GM12892 (cell line): ENCODE data around the gene PKDCC. TPM values are rescaled to one million over a fixed set of nuclear protein-coding genes. Genes with fewer than 3 reads are reported as not detected.

ENCODE experiments used
- DNase-seq: peaks from one replicate; pipeline ENCODE4 v3.0.0; 2011; ENCODE audit not compliant: insufficient read length
- FAIRE-seq: peaks from 2 replicates; lab custom pipeline; 2011; peaks lifted over from hg19 to GRCh38; lab: Jason Lieb, UNC
- POLR2A ChIP-seq: IDR thresholded peaks from 2 replicates; pipeline ENCODE4 v1.6.1; 2011; ENCODE audit warnings: low read depth, low read length, control low read depth
- POLR2AphosphoS5 ChIP-seq: IDR thresholded peaks from 2 replicates; pipeline ENCODE4 v1.6.1; 2011; ENCODE audit warnings: low read depth, low read length, control low read depth
- TAF1 ChIP-seq: IDR thresholded peaks from 2 replicates; pipeline ENCODE4 v1.6.1; 2011; ENCODE audit warnings: low read depth, mild to moderate bottlenecking, control low read depth, low read length, borderline replicate concordance
- polyA plus RNA-seq: library from polyadenylated mRNA; unstranded; fragments of >200 nt; gene quantifications from one replicate; pipeline ENCODE4 v1.2.1, GENCODE V29; 2012; ENCODE audit warnings: missing spikeins, inconsistent platforms; ENCODE audit not compliant: missing spikeins

Gene PKDCC, protein sequence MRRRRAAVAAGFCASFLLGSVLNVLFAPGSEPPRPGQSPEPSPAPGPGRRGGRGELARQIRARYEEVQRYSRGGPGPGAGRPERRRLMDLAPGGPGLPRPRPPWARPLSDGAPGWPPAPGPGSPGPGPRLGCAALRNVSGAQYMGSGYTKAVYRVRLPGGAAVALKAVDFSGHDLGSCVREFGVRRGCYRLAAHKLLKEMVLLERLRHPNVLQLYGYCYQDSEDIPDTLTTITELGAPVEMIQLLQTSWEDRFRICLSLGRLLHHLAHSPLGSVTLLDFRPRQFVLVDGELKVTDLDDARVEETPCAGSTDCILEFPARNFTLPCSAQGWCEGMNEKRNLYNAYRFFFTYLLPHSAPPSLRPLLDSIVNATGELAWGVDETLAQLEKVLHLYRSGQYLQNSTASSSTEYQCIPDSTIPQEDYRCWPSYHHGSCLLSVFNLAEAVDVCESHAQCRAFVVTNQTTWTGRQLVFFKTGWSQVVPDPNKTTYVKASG
- polyA plus RNA-seq = 1.8 TPM

DNA sequence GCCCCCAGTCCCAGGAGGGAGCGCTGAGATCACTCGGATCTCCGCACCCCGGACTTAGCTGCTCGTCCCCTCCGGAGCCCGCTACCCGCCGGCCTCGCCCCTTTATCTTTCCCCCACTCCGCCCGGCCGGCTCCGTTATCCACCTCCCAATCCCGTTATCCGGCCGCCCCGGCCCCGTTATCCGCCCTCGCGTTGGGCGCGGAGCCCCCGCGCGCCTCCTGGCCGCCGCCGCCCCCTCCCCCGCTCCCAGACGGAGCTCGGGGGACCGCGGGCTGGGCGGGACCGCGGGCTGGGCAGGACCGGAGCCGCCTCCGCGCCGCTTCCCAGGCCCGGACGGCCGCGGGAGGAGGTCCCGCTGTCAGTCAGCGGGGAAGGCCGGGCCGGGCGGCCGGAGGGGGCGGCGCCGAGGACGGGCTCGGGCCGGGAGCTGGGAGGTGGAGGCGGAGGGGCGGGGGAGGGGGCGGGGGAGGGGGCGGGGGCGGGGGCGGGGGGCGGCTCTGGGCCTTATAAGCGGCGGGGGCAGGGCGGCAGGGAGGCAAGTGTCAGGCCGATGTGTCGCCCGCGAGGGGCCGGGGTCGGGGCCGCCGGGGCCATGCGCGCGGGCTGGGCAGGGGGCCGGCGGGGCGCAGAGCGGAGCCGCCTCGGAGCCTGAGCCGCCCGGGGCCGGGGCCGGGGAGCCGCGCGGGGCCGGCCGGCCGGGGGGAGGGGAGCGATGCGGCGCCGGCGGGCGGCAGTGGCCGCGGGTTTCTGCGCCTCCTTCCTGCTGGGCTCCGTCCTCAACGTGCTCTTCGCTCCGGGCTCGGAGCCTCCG is at the start of gene PKDCC:
TSS of gene PKDCC (plus strand) at position 534 of the 811 bp plus-strand sequence. CDS start at position 713, 179 bp downstream.
- FAIRE-seq (no peak), DNase-seq (peak; percentile 80)

DNA sequence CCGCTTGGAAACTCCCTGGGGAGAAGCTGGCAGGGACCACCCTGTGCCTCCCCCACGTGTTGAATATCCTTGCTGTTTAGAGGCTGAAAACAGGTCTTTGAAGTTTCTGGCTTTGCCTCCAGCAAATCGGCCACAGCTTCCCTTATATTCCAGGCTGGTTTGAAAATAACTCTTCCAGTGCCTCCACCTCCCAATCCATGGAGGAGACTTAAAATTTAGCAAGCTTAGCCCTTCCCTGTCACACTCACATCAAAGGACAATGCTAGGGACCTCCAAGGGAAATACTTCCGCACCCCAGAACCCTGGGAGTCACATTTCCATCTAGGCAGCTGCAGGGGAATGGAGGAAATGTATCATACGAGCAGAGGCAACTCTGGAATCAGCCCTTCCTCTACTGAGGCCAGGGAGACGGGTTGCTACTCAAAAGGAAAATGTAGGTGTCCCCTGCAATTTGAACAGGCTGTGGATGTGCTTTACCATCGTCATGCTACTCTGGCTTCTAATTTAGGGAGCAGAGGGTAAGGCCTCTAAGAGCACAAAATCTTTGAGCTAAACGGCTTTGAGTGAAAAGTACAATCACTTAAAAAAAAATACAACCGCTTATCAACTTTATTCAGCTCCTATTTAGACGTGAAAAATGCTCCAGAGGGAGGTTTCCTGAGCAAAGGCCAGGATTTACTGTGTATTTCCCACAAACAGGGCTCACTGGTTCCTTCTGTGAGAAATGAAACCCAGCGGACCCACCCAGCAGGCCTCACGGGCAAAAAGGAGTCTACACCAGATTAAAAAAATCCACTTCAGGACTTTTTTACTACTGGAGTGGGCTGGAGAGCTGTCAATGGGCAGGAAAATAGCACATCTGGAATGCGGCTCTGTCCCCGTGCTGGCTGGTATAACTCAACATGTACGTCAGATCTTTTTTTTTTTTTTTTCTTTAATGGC is 49.4 kb upstream of the PKDCC start:
- FAIRE-seq (no peak), DNase-seq (no peak)
- TF ChIP-seq POLR2A = no peak
- TF ChIP-seq TAF1 = no peak
- TF ChIP-seq POLR2AphosphoS5 = no peak

More for the DNA sequence above, at the start of gene PKDCC:
- TF ChIP-seq POLR2AphosphoS5 = no peak
- TF ChIP-seq POLR2A = no peak
- no peak for TF ChIP-seq TAF1

DNA sequence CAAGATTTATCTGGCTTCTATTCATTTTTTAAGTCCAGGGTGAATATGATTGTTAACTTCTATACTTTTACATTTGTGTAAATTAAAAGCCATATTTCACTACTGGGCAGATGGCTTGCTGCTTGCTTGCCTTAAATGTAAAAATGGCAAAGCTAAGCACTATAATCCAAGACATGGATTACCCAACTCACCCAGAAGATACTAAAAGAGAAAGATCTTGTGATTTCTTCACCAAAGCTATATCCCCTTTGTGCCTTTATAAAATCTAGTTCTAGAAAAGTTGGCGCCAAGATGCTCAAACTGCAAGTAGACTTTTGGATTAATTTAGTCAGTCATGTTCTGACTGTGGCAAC is 48.7 kb upstream of the PKDCC start:
- FAIRE-seq (no peak), DNase-seq (no peak)
- TF ChIP-seq POLR2A (no peak), TAF1 (no peak), POLR2AphosphoS5 (no peak)

DNA sequence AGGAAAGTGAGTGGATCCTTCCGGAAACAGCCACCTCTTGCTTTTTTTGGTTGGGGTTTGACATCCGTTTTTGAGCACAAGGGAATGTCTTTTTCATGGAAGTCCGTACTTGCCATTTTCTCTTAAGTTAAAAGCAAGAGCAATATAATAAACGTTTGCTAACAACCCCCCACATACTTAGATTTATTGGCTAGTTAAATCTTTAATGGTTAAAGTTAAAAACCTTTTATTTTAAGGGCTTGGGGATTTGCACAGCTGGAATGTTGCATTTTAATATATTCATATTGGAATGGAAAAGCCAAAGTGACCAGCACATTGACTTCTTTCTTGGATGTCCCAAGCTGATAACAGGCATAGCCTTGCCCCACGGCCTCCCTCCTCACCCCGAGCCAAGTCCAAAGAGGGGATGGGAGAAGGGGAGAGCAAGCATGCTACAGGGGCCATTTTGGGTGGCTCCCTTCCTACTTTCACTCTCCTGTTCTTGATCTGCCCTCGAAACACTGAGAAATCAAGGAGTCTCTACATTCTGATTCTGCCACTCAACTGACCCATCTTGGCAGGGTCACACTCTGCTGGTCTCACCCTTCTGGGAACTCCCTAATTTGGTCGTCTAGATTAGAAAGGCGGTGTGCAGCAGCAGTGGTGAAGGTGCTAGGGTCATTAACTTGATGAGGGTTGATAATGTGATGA is 48.1 kb upstream of the PKDCC start:
- TF ChIP-seq TAF1 (no peak), POLR2A (no peak), POLR2AphosphoS5 (no peak)
- DNase-seq (no peak), FAIRE-seq (no peak)

DNA sequence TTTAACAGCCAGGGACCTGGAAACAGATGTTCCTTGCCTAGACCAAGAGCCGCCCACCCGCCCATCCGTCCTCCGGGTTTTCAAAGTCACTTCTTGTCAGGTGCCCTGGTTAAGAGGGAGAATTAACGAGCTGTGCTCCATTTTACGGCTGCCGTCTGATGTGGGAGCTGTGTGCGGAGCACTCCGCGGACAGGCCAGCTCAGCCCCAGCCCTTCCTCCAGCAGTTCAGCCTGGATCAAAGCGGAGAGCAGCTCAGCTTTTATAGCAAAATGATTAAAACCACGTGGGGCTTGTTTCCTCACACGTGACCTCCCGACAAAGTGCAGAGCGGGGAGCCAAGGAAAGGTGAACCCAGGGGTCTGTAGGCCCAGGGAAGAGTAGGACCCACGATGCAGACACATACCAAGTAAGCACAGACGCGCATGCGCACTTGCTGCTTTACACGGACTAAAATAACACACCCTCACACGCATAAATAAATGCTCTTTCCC is 46.1 kb upstream of the PKDCC start:
- DNase-seq (no peak), FAIRE-seq (no peak)
- TF ChIP-seq POLR2AphosphoS5 = no peak
- TF ChIP-seq POLR2A = no peak
- no peak for TF ChIP-seq TAF1

DNA sequence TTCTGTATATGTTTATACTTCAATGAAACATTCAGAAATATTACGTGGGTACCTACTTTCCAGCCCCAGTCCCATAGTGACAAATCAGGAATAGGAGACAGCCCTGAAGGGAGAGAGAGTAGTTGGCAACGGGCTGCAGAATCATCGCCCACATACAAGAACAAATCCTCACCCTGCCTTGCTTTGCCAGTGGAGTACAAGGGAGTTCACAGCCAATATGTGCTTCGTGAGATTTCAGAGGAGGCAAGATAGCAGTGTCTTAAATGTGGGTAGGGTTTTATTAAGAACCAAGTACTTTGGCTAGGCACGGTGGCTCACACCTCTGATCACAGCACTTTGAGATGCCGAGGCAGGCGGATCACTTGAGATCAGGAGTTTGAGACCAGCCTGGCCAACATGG is 40.3 kb upstream of the PKDCC start:
- FAIRE-seq = no peak
- TF ChIP-seq TAF1 (no peak), POLR2A (no peak), POLR2AphosphoS5 (no peak)

DNA sequence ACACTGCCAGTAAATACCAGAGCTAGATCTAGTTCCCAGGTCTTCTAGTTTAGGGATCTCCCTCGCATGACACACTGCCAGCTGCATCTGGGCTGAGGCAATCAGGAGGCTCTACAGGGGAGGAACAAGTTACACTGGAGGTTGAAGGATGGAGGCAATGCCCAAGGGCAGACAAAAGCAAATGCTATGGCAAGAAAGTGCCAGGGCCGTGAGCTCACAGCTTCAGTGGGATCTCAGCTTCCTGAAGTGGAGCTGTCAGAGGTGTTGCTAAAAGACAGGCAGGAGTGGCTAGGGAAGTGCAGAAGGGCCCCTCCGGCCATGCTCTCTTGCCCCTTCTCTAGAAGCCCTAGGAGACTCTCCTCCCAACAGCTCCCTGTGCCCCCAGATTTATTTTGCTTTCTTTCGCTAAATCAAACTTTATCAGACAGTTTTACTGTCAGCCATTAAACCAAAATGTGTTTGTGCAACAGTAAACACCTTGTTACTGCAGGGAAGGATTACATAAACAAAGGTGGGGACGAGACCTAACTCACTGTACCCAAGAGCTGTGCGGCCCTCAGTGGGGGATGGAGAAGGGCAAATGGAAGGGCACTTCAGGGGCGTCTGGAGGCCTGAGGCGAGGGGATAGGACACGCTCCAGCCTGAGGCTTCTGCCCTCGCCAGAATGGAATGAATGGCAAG is 39.4 kb upstream of the PKDCC start:
- FAIRE-seq (no peak), DNase-seq (no peak)
- TF ChIP-seq TAF1 = no peak
- TF ChIP-seq POLR2AphosphoS5 = no peak
- TF ChIP-seq POLR2A = no peak

More for the DNA sequence above, 40.3 kb upstream of the PKDCC start:
- DNase-seq = no peak

DNA sequence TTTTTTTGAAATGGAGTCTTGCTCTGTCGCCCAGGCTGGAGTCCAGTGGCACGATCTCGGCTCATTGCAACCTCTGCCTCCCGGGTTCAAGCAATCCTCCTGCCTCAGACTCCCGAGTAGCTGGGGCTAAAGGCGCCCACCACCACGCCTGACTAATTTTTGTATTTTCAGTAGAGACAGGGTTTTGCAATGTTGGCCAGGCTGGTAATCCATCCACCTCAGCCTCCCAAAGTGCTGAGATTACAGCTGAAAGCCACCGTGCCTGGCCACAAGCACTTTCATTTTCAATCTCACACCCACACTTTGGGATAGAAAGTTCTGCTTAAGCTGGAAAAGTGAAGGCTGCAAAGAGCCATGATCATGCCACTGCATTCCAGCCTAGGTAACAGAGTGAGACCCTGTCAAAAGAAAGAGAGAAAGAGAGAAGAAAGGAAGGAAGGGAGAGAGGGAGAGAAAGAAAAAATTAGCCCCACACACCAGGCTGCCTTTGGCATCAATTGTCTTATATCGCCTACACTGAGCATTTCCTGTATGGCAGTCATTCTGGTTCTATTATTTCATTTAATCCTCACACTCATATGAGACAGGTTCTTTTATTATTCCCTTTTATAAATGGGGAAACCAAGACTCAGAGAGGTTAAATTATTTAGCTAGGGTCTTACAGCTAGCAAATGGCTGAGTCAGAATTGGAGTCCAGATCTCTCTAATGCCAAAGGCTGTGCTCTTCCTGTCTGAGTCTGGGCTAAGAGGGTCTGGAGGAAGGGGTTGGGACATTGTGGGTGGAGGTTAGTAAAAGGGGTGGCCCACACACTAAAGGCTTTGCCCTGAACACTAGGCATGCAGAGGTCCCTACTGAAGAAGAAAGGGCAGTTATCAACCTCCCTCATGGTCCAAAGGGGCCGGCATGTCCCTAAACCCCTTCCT is 37.9 kb upstream of the PKDCC start:
- FAIRE-seq = no peak
- TF ChIP-seq POLR2A (no peak), POLR2AphosphoS5 (no peak), TAF1 (no peak)
- no peak for DNase-seq

DNA sequence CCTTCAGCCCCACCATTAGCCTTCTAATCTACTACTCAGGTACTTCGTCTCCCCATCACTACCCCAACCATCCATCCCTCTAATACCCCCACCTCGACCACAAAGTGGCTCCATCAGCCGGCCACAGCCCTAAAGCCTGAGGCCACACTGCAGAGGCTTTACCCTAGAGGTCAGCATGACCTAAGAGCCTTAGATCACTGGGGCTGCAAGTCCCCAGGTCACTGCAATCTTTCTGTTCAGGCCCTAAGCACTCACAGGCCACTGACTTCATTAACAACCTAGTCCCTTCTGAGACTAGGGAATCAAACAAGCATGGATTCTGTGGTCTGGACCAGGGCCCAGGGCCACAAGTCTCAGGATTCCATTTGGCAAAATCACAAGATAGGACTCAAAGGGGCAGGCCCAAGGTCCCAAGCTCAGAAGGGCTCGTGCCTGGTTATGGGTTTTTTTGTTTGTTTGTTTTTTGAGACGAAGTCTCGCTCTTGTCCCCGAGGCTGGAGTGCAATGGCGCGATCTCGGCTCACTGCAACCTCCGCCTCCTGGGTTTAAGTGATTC is 37.0 kb upstream of the PKDCC start:
- FAIRE-seq = no peak
- no peak for DNase-seq
- no peak for TF ChIP-seq TAF1
- TF ChIP-seq POLR2AphosphoS5 = no peak
- TF ChIP-seq POLR2A = no peak
